NCI-H2107 (cell line): Measurements from ENCODE around the gene PDE4D.
A peak's percentile ranks its signal among the peaks of the same experiment; 100 is the strongest.
"Not testable (repeated sequence)": the region's sequence is repeated elsewhere in the genome, so short reads cannot be mapped to it uniquely, and the experiment has no call there.

Experiments used
- DNase-seq: peaks from one replicate; lab custom pipeline; 2025; lab: John Stamatoyannopoulos, UW

PDE4D gene

DNA sequence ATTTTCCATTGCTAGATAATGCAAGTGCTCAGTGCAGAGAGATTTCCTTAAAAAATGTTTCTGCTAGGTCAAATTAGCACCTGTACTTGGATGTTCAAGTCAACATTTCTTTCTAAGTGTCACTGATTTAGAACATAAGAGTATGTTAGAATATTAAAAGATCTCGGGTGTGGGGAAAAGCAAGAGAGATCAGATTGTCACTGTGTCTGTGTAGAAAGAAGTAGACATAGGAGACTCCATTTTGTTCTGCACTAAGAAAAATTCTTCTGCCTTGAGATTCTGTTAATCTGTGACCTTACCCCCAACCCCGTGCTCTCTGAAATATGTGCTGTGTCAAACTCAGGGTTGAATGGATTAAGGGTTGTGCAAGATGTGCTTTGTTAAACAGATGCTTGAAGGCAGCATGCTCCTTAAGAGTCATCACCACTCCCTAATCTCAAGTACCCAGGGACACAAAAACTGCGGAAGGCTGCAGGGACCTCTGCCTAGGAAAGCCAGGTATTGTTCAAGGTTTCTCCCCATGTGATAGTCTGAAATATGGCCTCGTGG is 429.8 kb downstream of the PDE4D start:
- DNase-seq, result not testable (repeated sequence)

- no peak for DNase-seq
Measured at GRCh38 chr5:59462956-59463355, 430.6 kb downstream of the PDE4D start.

DNA sequence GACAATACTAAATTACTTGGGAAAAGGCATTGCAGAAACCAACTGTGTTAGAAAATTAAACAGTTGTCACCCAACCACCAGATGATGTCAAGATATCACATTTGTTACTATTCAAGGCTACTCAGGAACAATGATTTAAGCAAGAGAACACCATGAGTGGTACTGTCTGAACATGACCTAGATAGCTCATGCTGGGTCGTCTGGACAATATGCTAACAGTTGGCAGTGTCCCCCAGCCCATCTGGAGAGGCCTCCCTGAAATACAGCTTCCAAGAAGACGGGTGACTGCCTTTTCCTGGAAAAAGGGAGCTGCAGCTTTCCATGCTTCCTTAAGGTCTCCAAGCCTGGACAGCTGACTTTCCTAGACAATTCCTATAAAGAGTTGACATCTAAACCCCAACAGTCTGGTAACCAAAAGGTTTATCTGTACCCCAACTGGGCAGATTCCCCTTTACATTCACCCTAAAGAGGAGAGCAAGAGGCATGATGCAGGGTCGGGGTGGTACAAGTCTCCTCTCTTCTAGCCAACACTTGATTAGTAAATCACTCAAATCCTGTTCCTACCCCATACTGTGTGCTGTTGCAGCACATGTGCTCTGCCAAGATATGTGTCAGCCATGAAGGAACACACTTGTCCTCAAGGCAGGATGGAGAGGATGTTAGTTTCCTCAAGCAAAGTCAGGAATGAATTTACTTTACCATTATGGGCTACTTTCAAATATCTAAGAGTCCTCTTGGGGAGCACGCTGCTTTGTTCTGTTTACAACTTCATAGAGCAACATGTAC is 433.0 kb downstream of the PDE4D start:
- no peak for DNase-seq

DNA sequence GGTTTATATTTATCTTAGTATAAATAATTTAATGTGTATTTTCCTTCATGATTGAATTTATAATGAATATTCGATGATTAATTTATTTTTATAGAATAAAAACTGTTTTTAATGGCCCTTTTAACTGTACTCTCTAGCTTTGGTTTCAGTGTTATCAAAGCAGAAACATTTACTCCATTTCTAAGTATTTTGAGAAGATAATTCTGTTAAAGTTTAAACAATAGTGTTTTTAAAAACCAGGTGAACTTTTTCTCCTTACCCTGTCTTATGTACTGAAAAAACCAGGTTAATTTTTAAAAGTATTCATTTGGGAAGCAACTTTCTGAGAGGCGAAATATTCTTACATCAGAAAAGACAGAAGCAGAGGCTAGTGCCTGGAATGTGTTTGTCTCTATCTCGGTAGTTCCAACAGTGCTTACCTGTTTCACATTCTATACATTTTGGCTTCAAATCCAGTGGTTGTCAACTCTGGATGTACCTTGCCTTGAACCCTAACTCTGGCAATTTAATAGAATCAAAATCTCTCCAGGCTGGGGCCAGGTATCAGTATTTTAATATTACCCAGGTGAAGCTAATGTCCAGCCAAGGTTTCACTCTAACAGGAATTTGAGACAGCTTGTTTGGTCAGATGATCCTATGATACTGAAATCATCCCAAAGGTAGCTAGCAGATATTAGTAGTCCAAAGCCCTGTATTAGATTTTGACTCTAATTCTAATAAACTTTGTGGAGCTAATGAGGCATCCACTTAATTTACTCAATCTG is 434.4 kb downstream of the PDE4D start:
- no peak for DNase-seq

- no peak for DNase-seq
Measured at GRCh38 chr5:59458321-59458720, 435.2 kb downstream of the PDE4D start.

GRCh38 chr5:59449905-59450644 is 443.5 kb downstream of the PDE4D start:
- no peak for DNase-seq

- DNase-seq, result no peak
Measured at GRCh38 chr5:59446356-59446755, 447.2 kb downstream of the PDE4D start.

- DNase-seq, result no peak
Measured at GRCh38 chr5:59445741-59446140, 447.8 kb downstream of the PDE4D start.

DNA sequence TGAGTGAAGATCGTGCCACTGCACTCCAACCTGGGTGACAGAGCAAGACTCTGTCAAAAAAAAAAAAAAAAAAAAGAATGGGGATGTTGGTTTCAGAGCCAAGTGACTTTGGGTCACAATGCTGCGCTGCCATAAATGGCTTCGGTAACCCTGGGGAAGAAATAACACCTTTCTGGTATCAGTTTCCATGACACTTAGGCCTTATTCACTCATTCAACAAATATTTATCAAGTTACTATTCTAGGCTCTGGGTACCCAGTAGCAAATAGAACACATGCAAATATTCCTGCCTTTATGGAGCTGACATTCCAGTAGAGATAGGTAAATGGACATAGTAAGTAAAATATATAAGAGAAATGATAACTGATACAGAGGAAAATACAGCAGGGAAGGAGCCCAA is 454.2 kb downstream of the PDE4D start:
- DNase-seq, result no peak

DNA sequence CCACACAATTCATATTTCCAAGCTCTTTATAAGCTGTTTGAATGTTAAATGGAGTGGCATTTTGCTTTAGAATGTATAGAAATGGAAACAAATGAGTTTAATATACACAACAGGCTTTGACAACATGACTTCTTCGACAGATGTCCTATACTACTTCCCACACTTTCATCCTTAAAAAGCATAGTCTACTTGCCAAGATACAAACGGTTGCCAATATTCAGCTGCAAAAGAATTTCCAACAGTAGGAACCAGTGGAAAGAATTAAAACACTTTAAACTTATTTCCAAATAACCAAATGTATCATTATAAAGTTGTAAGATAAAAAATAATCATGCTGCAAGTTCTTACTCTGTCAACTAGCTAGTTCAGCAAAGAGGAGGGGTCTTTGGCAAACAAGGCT is 456.4 kb downstream of the PDE4D start:
- no peak for DNase-seq

GRCh38 chr5:59436364-59437148 is 457.0 kb downstream of the PDE4D start:
- DNase-seq, result no peak

DNA sequence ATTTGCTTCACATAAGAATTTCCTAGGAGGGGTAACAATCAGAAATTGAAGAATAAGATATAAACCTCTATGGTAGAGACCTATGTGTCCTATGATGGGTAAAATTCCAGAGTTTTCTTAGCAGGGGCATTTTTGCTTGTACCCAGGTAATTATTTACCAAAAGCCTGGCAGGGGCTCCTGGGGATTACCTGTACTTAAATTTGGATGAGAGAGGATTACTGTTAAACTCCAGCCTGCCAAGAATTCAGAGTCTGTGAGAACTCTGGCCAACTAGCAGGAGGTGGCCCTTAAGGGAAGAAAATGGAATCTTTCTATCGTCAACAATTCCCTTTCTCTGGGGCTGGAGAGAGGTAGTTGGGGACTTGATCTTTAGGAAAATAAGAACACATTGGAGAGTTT is 460.4 kb downstream of the PDE4D start:
- DNase-seq, result no peak

GRCh38 chr5:59430066-59430685 is 463.4 kb downstream of the PDE4D start:
- no peak for DNase-seq

- DNase-seq, result no peak
Measured at GRCh38 chr5:59428391-59428790, 465.1 kb downstream of the PDE4D start.

- no peak for DNase-seq
Measured at GRCh38 chr5:59424515-59424914, 469.0 kb downstream of the PDE4D start.

GRCh38 chr5:59423021-59423420 is 470.5 kb downstream of the PDE4D start:
- DNase-seq, result no peak

- no peak for DNase-seq
Measured at GRCh38 chr5:59421986-59422941, 471.3 kb downstream of the PDE4D start.

DNA sequence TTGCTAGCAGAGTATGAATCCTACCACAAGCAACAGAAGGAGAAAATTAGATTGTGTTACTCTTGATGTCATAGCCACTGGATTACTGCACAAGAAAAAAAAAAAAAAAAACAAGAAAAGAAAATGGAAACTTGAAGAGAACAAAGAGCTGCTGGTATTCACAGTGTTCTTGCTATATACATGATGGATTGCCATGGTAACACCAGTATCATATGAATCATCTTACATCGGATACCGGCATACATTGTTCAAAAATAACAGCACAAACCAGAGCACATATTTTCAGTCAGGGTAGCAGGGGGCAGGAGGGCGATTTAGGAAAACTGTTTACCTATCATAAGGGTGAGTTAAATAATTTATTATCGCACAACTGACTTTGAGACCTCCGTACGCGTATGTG is 472.9 kb downstream of the PDE4D start:
- DNase-seq, result no peak

GRCh38 chr5:59418808-59419207 is 474.7 kb downstream of the PDE4D start:
- DNase-seq, result peak; percentile 3

DNA sequence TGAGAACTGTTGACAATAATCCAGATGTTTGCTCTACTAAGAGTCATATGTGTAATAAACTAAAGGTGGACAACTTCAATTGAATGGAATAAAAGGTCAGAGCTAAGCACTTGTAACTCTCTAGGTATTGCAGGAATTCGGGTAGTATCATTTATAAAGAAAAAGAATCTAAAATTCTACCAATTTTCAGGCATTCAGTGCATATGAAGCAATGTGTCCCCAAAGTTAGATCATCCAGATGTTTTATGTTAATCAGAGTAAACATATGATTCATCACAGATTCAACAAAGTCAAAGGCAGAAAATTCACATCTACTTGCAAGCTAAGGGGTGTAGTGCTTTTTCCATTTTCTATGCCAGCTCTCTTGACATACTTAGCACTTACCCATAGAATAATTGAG is 477.1 kb downstream of the PDE4D start:
- no peak for DNase-seq
